Fibroblast of mammary gland (primary cell): ENCODE data around the gene OR8G5.

Experiments used
- DNase-seq: peaks from one replicate; pipeline ENCODE4 v3.0.0-alpha.2; 2010; ENCODE audit warnings: low read depth
- H3K4me3 ChIP-seq: 2 replicates; pipeline ENCODE4 v1.5.1; 2011; ENCODE audit warnings: low read depth, mild to moderate bottlenecking, low read length, moderate library complexity; ENCODE audit not compliant: control insufficient read depth
- TF ChIP-seq, protein P1 (sequence below): conservative IDR thresholded peaks from 2 replicates; pipeline ENCODE4 v1.5.1; 2011; ENCODE audit warnings: low read depth, low read length, inconsistent platforms; ENCODE audit not compliant: control insufficient read depth, insufficient read depth

OR8G5 gene, protein sequence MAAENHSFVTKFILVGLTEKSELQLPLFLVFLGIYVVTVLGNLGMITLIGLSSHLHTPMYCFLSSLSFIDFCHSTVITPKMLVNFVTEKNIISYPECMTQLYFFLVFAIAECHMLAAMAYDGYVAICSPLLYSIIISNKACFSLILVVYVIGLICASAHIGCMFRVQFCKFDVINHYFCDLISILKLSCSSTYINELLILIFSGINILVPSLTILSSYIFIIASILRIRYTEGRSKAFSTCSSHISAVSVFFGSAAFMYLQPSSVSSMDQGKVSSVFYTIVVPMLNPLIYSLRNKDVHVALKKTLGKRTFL

DNA sequence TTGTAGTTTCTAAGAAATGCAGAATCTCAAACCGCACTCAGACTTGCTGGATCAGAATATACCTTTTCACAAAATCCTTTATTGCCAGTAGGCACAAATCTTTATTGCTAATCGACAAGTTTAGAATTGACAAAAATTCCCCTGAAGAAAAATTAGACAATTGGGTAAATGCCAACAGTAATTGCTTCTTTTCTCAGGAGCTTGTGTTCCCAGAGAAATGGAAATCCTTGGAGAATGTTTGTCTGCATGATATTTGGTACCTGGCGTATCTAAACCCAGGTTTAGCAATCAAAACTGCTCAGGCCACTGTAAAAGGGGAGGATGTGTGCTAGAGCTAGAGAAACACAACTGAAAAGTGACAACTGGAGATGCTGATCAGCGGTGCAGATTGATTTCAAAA, at the start of gene OR8G5:
Gene OR8G5, plus strand, starts transcription at position 301 of the 400 bp plus-strand sequence. CDS start 8,556 bp downstream, outside the sequence.
- DNase-seq, result no peak
- H3K4me3 ChIP-seq, result no peak within 1 kb of the TSS
- TF ChIP-seq, protein P1, sequence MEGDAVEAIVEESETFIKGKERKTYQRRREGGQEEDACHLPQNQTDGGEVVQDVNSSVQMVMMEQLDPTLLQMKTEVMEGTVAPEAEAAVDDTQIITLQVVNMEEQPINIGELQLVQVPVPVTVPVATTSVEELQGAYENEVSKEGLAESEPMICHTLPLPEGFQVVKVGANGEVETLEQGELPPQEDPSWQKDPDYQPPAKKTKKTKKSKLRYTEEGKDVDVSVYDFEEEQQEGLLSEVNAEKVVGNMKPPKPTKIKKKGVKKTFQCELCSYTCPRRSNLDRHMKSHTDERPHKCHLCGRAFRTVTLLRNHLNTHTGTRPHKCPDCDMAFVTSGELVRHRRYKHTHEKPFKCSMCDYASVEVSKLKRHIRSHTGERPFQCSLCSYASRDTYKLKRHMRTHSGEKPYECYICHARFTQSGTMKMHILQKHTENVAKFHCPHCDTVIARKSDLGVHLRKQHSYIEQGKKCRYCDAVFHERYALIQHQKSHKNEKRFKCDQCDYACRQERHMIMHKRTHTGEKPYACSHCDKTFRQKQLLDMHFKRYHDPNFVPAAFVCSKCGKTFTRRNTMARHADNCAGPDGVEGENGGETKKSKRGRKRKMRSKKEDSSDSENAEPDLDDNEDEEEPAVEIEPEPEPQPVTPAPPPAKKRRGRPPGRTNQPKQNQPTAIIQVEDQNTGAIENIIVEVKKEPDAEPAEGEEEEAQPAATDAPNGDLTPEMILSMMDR, result no peak

DNA sequence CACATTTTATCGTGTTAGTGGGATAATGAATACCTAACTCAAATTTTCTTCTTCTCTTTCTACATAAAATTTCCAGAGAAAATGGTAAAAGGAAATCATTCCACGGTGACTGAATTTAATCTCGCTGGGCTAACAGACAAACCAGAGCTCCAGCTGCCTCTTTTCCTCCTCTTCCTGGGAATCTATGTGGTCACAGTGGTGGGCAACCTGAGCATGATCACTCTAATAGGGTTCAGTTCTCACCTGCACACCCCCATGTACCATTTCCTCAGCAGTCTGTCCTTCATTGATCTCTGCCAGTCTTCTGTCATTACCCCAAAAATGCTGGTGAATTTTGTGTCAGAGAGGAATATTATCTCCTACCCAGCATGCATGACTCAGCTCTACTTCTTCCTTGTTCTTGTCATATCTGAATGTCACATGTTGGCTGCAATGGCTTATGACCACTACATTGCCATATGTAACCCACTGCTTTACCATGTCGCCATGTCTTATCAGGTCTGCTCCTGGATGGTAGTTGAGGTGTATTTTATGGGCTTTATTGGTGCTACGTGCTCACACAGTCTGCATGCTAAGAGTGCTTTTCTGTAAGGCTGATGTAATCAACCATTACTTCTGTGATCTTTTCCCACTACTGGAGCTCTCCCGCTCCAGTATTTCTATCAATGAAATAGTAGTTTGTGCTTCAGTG, 48.9 kb upstream of the OR8G5 start:
- H3K4me3 ChIP-seq, result no peak overlapping the region
- TF ChIP-seq, protein P1, result no peak
- DNase-seq, result no peak

DNA sequence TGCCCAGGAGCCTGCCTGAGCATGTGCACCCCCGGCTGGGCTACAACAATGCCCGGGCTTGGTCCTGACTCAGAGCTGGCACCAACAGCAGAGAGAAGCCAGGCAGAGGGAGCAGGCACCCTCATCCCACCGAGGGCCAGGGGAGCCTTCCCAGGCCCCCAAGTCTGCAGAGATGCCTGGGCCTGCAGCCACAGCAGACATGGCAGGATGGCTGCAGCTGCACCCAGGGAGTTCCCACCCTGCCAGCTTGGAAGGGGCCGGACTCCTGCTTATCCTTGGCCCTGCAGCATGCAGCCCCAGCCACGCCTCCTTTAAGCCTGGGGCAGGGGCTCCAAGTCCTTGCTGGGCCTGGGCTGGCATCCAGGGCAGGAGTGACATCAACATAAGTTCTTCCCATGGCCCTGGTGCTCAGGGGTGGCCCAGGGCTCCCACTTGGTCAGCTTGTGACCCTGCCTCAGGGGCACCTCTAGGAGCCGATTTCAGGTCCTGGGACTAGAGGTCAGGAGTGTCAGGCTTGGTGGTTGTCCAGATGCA, 46.3 kb upstream of the OR8G5 start:
- TF ChIP-seq, protein P1, result no peak
- DNase-seq, result no peak
- H3K4me3 ChIP-seq, result no peak overlapping the region

DNA sequence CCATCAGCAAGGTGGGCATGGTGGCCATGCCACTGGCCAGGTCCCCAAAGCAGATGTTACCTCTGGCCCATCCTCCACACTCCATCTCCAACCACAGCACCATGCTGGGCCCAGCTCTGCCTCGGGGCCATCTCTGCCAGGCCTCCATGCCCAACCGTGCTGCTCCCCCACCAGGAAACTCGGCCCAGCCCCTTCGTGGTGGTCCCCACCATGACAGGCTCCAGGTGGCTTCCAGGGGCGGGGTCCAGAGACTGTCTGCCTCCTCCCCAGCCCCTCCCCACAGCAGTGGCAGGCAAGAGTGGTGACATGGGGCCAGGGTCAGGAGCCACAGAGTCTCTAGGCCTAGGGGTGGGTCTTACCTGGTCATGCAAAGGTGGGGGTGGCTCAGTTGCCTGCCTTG, 45.8 kb upstream of the OR8G5 start:
- TF ChIP-seq, protein P1, result no peak
- DNase-seq, result no peak
- H3K4me3 ChIP-seq, result no peak overlapping the region

DNA sequence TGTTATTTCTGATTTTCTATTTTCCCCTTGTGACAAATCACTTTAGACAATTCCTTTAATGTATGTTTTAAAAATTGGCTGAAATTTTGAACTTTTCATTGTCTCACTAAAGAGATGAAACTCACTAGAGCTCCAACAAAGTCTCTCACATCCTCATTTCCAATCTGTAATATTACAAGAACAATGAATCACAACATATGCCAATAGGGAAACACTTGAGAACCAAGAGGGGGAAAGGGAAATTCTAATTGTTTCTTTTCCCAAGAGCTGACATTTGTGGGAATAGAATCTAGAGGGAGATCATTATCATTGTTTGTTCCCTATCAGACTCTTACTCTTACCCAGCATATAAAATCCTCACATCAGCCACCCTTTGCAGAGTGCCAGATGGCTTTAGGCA, 44.9 kb upstream of the OR8G5 start:
- no peak for DNase-seq
- no peak overlapping the region for H3K4me3 ChIP-seq
- TF ChIP-seq, protein P1, result no peak

DNA sequence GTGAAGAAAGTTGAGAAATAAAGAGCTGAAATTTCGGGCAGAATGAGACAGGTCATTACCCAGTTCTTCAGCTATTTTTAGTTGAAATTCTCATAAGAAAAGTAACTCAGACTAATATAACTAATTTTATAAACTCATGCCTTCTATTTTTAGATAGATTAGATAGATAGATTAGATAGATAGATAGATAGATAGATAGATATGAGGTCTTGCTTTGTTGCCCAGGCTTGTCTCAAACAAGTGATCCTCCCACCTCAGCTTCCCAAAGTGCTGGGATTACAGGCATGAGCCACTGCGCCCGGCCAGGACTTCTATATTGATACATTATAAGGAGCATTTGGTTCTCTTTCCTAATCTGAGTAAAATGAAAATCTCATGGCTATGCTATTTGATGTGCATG, 42.1 kb upstream of the OR8G5 start:
- TF ChIP-seq, protein P1, result no peak

More for the DNA sequence above, 42.1 kb upstream of the OR8G5 start:
- H3K4me3 ChIP-seq, result no peak overlapping the region
- DNase-seq, result no peak
